GM12878 (cell line): Measurements from ENCODE around the gene CYP26C1. TPM values are rescaled to one million over a fixed set of nuclear protein-coding genes. Genes with fewer than 3 reads are reported as not detected.

Source experiments
- ATAC-seq: fragments of 200-7000 bp; cut with Tn5 transposase; 3 replicates; pipeline ENCODE4 v1.9.1; 2020; ENCODE audit warnings: mild to moderate bottlenecking, moderate library complexity
- BruUV-seq: library from RNA; stranded (reverse); fragments of 400-500 nt; replicated peaks from 2 replicates; lab custom pipeline; 2021; lab: Mats Ljungman, UMichigan
- CTCF ChIA-PET: fragments of 300-600 bp; sonication (Branson Sonifier 250); formaldehyde crosslinking; extraction: SDS; loops from one replicate; lab custom pipeline; 2021; ENCODE audit warnings: inconsistent platforms; lab: Yijun Ruan, JAX
- POLR2A ChIA-PET: fragments of 350-600 bp; formaldehyde crosslinking; extraction: SDS; loops from one replicate; lab custom pipeline; 2021; ENCODE audit warnings: inconsistent platforms; lab: Charles Lee
- RAD21 ChIA-PET: fragments of 300-600 bp; sonication (Branson Sonifier 250); formaldehyde crosslinking; loops from one replicate; lab custom pipeline; 2023; ENCODE audit warnings: antibody characterized with exemption; ENCODE audit not compliant: unreplicated experiment; lab: Charles Lee
- SMC1A ChIA-PET: fragments of 300-600 bp; sonication (Branson Sonifier 250); formaldehyde crosslinking; loops from one replicate; lab custom pipeline; 2023; ENCODE audit not compliant: unreplicated experiment, uncharacterized antibody; lab: Charles Lee
- DNase-seq: peaks from one replicate; pipeline ENCODE4 v3.0.0-alpha.2; 2011; ENCODE audit warnings: low read depth, low spot score
- FAIRE-seq: peaks from 3 replicates; lab custom pipeline; 2011; peaks lifted over from hg19 to GRCh38; lab: Jason Lieb, UNC
- H2AFZ ChIP-seq: 2 replicates; pipeline ENCODE4 v1.6.0; 2011; ENCODE audit warnings: low read depth, low read length, control low read depth; ENCODE audit not compliant: control insufficient read depth
- H3K27ac ChIP-seq: 2 replicates; pipeline ENCODE4 v1.5.1; 2011; ENCODE audit warnings: control low read depth; ENCODE audit not compliant: control insufficient read depth, insufficient read depth
- H3K27me3 ChIP-seq, 2 experiments: replicated peaks in 1 of 2; 2 replicates each; pipeline versions ENCODE4 v1.6.0 to v1.6.1; 2011; ENCODE audit warnings: low read length in 1 of 2; ENCODE audit not compliant: control insufficient read depth in 2 of 2, insufficient read depth in 2 of 2
- H3K36me3 ChIP-seq, 2 experiments: 2 replicates each; pipeline ENCODE4 v1.5.1; 2011; ENCODE audit warnings: low read length in 1 of 2; ENCODE audit not compliant: control insufficient read depth in 2 of 2, insufficient read depth in 2 of 2
- H3K4me1 ChIP-seq: 2 replicates; pipeline ENCODE4 v1.6.1; 2011; ENCODE audit warnings: mild to moderate bottlenecking, low read length, moderate library complexity, mixed read lengths; ENCODE audit not compliant: control insufficient read depth, insufficient read depth
- H3K4me2 ChIP-seq: 2 replicates; pipeline ENCODE4 v1.6.0; 2011; ENCODE audit warnings: control low read depth; ENCODE audit not compliant: control insufficient read depth, insufficient read depth
- H3K4me3 ChIP-seq: fragments of 200-600 bp; sonication (generic); 2 replicates; pipeline ENCODE4 v1.5.1; 2016
- H3K79me2 ChIP-seq: 2 replicates; pipeline ENCODE4 v1.6.0; 2011; ENCODE audit warnings: low read length; ENCODE audit not compliant: control insufficient read depth, insufficient read depth
- H3K9ac ChIP-seq: 2 replicates; pipeline ENCODE4 v1.8.0; 2011; ENCODE audit warnings: low read length, control low read depth, mixed read lengths; ENCODE audit not compliant: control insufficient read depth, insufficient read depth
- H3K9me3 ChIP-seq: replicated peaks from 3 replicates; pipeline ENCODE4 v1.5.1; 2011; ENCODE audit warnings: mild to moderate bottlenecking, low read length; ENCODE audit not compliant: control insufficient read depth, insufficient read depth
- H4K20me1 ChIP-seq: 2 replicates; pipeline ENCODE4 v1.6.0; 2011; ENCODE audit not compliant: control insufficient read depth, insufficient read depth
- CEBPB ChIP-seq, 2 experiments: fragments of 150-350 bp in 1 of 2; IDR thresholded peaks; 2 replicates each; pipeline ENCODE4 v1.6.1; 2012 to 2014; ENCODE audit warnings: low read depth in 2 of 2, low read length in 2 of 2, borderline replicate concordance in 1 of 2, inconsistent platforms in 1 of 2
- CREB1 ChIP-seq: IDR thresholded peaks from 2 replicates; pipeline ENCODE4 v1.6.1; 2012; ENCODE audit warnings: low read depth, mild to moderate bottlenecking, inconsistent platforms
- CREM ChIP-seq: IDR thresholded peaks from 2 replicates; pipeline ENCODE4 v1.6.1; 2014; ENCODE audit warnings: antibody characterized with exemption, low read depth
- EZH2 ChIP-seq: IDR thresholded peaks from 2 replicates; pipeline ENCODE4 v1.6.1; 2012; ENCODE audit warnings: low read depth, mild to moderate bottlenecking, control low read depth, inconsistent platforms, low read length, borderline replicate concordance; ENCODE audit not compliant: control insufficient read depth
- JUND ChIP-seq: IDR thresholded peaks from 2 replicates; pipeline ENCODE4 v1.6.1; 2012; ENCODE audit warnings: low read depth, mild to moderate bottlenecking, low read length, improper control_type of control experiment, moderate library complexity
- KDM1A ChIP-seq: fragments of 200-600 bp; sonication (generic); IDR thresholded peaks from 2 replicates; pipeline ENCODE4 v1.6.1; 2016; ENCODE audit warnings: borderline replicate concordance
- NBN ChIP-seq: fragments of 450-650 bp; IDR thresholded peaks from 2 replicates; pipeline ENCODE4 v1.6.1; 2016
- POLR2A ChIP-seq: IDR thresholded peaks from 2 replicates; pipeline ENCODE4 v1.6.1; 2011; ENCODE audit warnings: low read depth, mild to moderate bottlenecking, low read length
- RAD51 ChIP-seq: fragments of 450-650 bp; IDR thresholded peaks from 2 replicates; pipeline ENCODE4 v1.6.1; 2016; ENCODE audit warnings: moderate library complexity, mild to moderate bottlenecking, inconsistent platforms
- RFX5 ChIP-seq: IDR thresholded peaks from 2 replicates; pipeline ENCODE4 v1.6.1; 2011; ENCODE audit warnings: low read depth, low read length, improper control_type of control experiment
- SMAD1 ChIP-seq: fragments of 450-650 bp; IDR thresholded peaks from 2 replicates; pipeline ENCODE4 v1.6.1; 2018; ENCODE audit warnings: mild to moderate bottlenecking, low read depth; ENCODE audit not compliant: partially characterized antibody
- SMARCA5 ChIP-seq: fragments of 450-650 bp; IDR thresholded peaks from 2 replicates; pipeline ENCODE4 v1.6.1; 2017; ENCODE audit warnings: mild to moderate bottlenecking
- SP1 ChIP-seq: IDR thresholded peaks from one replicate; pipeline ENCODE4 v1.6.1; 2011; ENCODE audit warnings: low read depth, low read length
- SREBF1 ChIP-seq: IDR thresholded peaks from 2 replicates; pipeline ENCODE4 v1.6.1; 2012; ENCODE audit warnings: mild to moderate bottlenecking, low read length
- SREBF2 ChIP-seq: IDR thresholded peaks from 2 replicates; pipeline ENCODE4 v1.6.1; 2012; ENCODE audit warnings: mild to moderate bottlenecking, low read length
- TARDBP ChIP-seq: IDR thresholded peaks from 2 replicates; pipeline ENCODE4 v1.6.1; 2016; ENCODE audit warnings: borderline replicate concordance
- TCF12 ChIP-seq: IDR thresholded peaks from 2 replicates; pipeline ENCODE4 v1.6.1; 2011; ENCODE audit warnings: low read depth, mild to moderate bottlenecking, low read length
- ZBTB33 ChIP-seq: fragments of 450-650 bp; IDR thresholded peaks from 2 replicates; pipeline ENCODE4 v1.6.1; 2017; ENCODE audit warnings: mild to moderate bottlenecking
- WGBS: methylation state at CpG from one replicate; pipeline ENCODE4 v1.1.6; 2016; ENCODE audit warnings: low lambda C conversion rate; ENCODE audit not compliant: insufficient replicate concordance, insufficient coverage; ENCODE audit errors: missing lambda C conversion rate; 5-methylcytosine and 5-hydroxymethylcytosine counted together
- in situ Hi-C: fragments of 300-500 bp; cut with MboI; formaldehyde crosslinking; loops from 9 replicates; pipeline ENCODE4 v1.14.3; 2018; ENCODE audit warnings: mixed read lengths
- intact Hi-C: fragments of 100-400 bp; cut with micrococcal nuclease; formaldehyde crosslinking; loops from one replicate; pipeline ENCODE4 v1.14.2; 2022; ENCODE audit not compliant: unreplicated experiment
- polyA plus RNA-seq, 11 experiments: library from polyadenylated mRNA; depleted of rRNA in 4 of 11; unstranded in 6 of 11; stranded (reverse) in 5 of 11; fragments of >200 nt; fragmentation: Nextera tagmentation in 4 of 11; fragmentation: Illumina TruSeq in 1 of 11; extraction: Ambion mirVana in 4 of 11; extraction: Trizol in 1 of 11; gene quantifications; 1 replicate in 1 of 11; 2 replicates in 10 of 11; pipeline versions ENCODE4 v1.2.1 to v1.2.3, GENCODE V29; 2011 to 2016; ENCODE audit warnings: inconsistent platforms in 2 of 11, missing spikeins in 2 of 11, low read depth in 1 of 11
- total RNA-seq, 4 experiments: library from RNA; depleted of rRNA in 3 of 4; stranded (reverse); fragments of >200 nt in 3 of 4; fragmentation: Illumina TruSeq in 1 of 4; extraction: Trizol in 1 of 4; gene quantifications; 2 replicates each; pipeline versions ENCODE4 v1.2.1 to v1.2.3, GENCODE V29; 2013 to 2021
- TF ChIP-seq, protein P1 (sequence below): fragments of 450-650 bp; IDR thresholded peaks from 2 replicates; pipeline ENCODE4 v1.6.1; 2016; ENCODE audit warnings: mild to moderate bottlenecking, moderate library complexity, borderline replicate concordance

Gene CYP26C1
- total and polyA plus RNA-seq, 10 of the 15 experiments (the other 5 are each of a cell fraction or from before 2014, with no cell fraction given), result under 0.01 to 0.08 TPM; not detected in 8

GRCh38 chr10:93039721-93040120 lies 20.9 kb upstream of the CYP26C1 start (continued):
- TF ChIP-seq JUND (no peak), TCF12 (no peak), SMAD1 (no peak), ZBTB33 (no peak), CREM (no peak), SMARCA5 (0 out of 2 replicates have a peak, but pooled peaks have one; percentile 39), RAD51 (peak; percentile 17; the same call in 1 of the 2 replicates), NBN (no peak)
- TF ChIP-seq, all 136 proteins: peak for 8

GRCh38 chr10:93054486-93054885 lies 6.1 kb upstream of the CYP26C1 start:
- Histone ChIP-seq H3K4me1 (no peaks in the 10 kb centered on the region), H3K9me3 (no peaks in the 10 kb centered on the region), H3K4me2 (no peak overlapping the region), H3K9ac (no peak overlapping the region), H3K4me3 (no peak overlapping the region), H3K79me2 (no peaks in the 10 kb centered on the region), H3K36me3 (no peaks in the 10 kb centered on the region), H3K27ac (no peak overlapping the region), H3K27me3 (no peaks in the 10 kb centered on the region), H2AFZ (no peak overlapping the region), H4K20me1 (no peaks in the 10 kb centered on the region)
- 96% methylated on average over 3 of the region's 3 CpGs for WGBS
- intact Hi-C loops, result no loop called here
- POLR2A ChIA-PET, result no interaction called here
- in situ Hi-C loops, result no loop called here
- no TSS peak for BruUV-seq
- CTCF ChIA-PET, result interaction anchor here (1.5 kb wide), 1 partner anchor 16 kb away, joined by 5 read pairs; no protein-coding TSS in a partner anchor
- FAIRE-seq (no peak), DNase-seq (no peak), ATAC-seq (no peak)
- RAD21 ChIA-PET, result no interaction called here
- SMC1A ChIA-PET, result interaction anchor here (0.9 kb wide), 1 partner anchor 107 kb away, joined by 3 read pairs; no protein-coding TSS in a partner anchor
- TF ChIP-seq TARDBP (no peak), KDM1A (no peak), SP1 (no peak), POLR2A (no peak), CREB1 (no peak), SREBF1 (no peak), CEBPB (IDR thresholded peaks at IDR 0.05; ENCODE audit: borderline replicate concordance in 1 of 2, low read depth in 2 of 2, low read length in 2 of 2) (no peak), SREBF2 (no peak), RFX5 (no peak), EZH2 (no peak)
- TF ChIP-seq, protein P1, sequence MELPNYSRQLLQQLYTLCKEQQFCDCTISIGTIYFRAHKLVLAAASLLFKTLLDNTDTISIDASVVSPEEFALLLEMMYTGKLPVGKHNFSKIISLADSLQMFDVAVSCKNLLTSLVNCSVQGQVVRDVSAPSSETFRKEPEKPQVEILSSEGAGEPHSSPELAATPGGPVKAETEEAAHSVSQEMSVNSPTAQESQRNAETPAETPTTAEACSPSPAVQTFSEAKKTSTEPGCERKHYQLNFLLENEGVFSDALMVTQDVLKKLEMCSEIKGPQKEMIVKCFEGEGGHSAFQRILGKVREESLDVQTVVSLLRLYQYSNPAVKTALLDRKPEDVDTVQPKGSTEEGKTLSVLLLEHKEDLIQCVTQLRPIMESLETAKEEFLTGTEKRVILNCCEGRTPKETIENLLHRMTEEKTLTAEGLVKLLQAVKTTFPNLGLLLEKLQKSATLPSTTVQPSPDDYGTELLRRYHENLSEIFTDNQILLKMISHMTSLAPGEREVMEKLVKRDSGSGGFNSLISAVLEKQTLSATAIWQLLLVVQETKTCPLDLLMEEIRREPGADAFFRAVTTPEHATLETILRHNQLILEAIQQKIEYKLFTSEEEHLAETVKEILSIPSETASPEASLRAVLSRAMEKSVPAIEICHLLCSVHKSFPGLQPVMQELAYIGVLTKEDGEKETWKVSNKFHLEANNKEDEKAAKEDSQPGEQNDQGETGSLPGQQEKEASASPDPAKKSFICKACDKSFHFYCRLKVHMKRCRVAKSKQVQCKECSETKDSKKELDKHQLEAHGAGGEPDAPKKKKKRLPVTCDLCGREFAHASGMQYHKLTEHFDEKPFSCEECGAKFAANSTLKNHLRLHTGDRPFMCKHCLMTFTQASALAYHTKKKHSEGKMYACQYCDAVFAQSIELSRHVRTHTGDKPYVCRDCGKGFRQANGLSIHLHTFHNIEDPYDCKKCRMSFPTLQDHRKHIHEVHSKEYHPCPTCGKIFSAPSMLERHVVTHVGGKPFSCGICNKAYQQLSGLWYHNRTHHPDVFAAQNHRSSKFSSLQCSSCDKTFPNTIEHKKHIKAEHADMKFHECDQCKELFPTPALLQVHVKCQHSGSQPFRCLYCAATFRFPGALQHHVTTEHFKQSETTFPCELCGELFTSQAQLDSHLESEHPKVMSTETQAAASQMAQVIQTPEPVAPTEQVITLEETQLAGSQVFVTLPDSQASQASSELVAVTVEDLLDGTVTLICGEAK, result no peak
